Measurements from ENCODE around the gene MVB12A.

Gene MVB12A

GRCh38 chr19:17385878-17386611, 33.8 kb upstream of the MVB12A start:
- Histone ChIP-seq H3K36me3 (ENCODE audit: control insufficient read depth, insufficient read depth, low read length) (no peaks in the 10 kb centered on the region), H3K27me3 (replicated peaks; ENCODE audit: control insufficient read depth, insufficient read depth, low read length) (no peaks in the 10 kb centered on the region), H3K4me3 (replicated peaks; ENCODE audit: low read depth, low read length) (no peak overlapping the region)
- TF ChIP-seq CTCF (IDR thresholded peaks at IDR 0.05; ENCODE audit: insufficient read depth, low read length, poor library complexity, severe bottlenecking), result peak; percentile 97
- peak; percentile 65 for DNase-seq (ENCODE audit: extremely low read depth, insufficient read length)

GRCh38 chr19:17389288-17389687, 30.6 kb upstream of the MVB12A start:
- TF ChIP-seq CTCF (IDR thresholded peaks at IDR 0.05; ENCODE audit: insufficient read depth, low read length, poor library complexity, severe bottlenecking), result no peak
- no peaks in the 10 kb centered on the region for H3K27me3 ChIP-seq (replicated peaks; ENCODE audit: control insufficient read depth, insufficient read depth, low read length)
- DNase-seq (ENCODE audit: extremely low read depth, insufficient read length), result no peak
- no peaks in the 10 kb centered on the region for H3K36me3 ChIP-seq (ENCODE audit: control insufficient read depth, insufficient read depth, low read length)
- no peak overlapping the region for H3K4me3 ChIP-seq (replicated peaks; ENCODE audit: low read depth, low read length)

- TF ChIP-seq CTCF (IDR thresholded peaks at IDR 0.05; ENCODE audit: insufficient read depth, low read length, poor library complexity, severe bottlenecking), result peak; percentile 5
- Histone ChIP-seq H3K4me3 (replicated peaks; ENCODE audit: low read depth, low read length) (peak overlapping the region; percentile 53), H3K27me3 (replicated peaks; ENCODE audit: control insufficient read depth, insufficient read depth, low read length) (no peaks in the 10 kb centered on the region), H3K36me3 (ENCODE audit: control insufficient read depth, insufficient read depth, low read length) (no peaks in the 10 kb centered on the region)
- DNase-seq (ENCODE audit: extremely low read depth, insufficient read length), result no peak
Observed at GRCh38 chr19:17389957-17390664, 29.7 kb upstream of the MVB12A start.

- Histone ChIP-seq H3K4me3 (replicated peaks; ENCODE audit: low read depth, low read length) (peak overlapping the region; percentile 53), H3K36me3 (ENCODE audit: control insufficient read depth, insufficient read depth, low read length) (no peaks in the 10 kb centered on the region), H3K27me3 (replicated peaks; ENCODE audit: control insufficient read depth, insufficient read depth, low read length) (no peaks in the 10 kb centered on the region)
- DNase-seq (ENCODE audit: extremely low read depth, insufficient read length), result peak; percentile 93
- TF ChIP-seq CTCF (IDR thresholded peaks at IDR 0.05; ENCODE audit: insufficient read depth, low read length, poor library complexity, severe bottlenecking), result peak; percentile 54
Observed at GRCh38 chr19:17390665-17391370, 29.0 kb upstream of the MVB12A start.

- Histone ChIP-seq H3K36me3 (ENCODE audit: control insufficient read depth, insufficient read depth, low read length) (no peaks in the 10 kb centered on the region), H3K27me3 (replicated peaks; ENCODE audit: control insufficient read depth, insufficient read depth, low read length) (no peaks in the 10 kb centered on the region), H3K4me3 (replicated peaks; ENCODE audit: low read depth, low read length) (peak overlapping the region; percentile 28; the same call in 1 of the 2 replicates)
- TF ChIP-seq CTCF (IDR thresholded peaks at IDR 0.05; ENCODE audit: insufficient read depth, low read length, poor library complexity, severe bottlenecking), result no peak
- no peak for DNase-seq (ENCODE audit: extremely low read depth, insufficient read length)
Observed at GRCh38 chr19:17391371-17392151, 28.3 kb upstream of the MVB12A start.
